ENCODE measurements around the gene CARD10.
A peak's percentile ranks its signal among the peaks of the same experiment; 100 is the strongest.
"Not testable (repeated sequence)": the region's sequence is repeated elsewhere in the genome, so short reads cannot be mapped to it uniquely, and the experiment has no call there.

CARD10 gene

GRCh38 chr22:37555029-37555428, 35.8 kb upstream of the CARD10 start:
- no peak for DNase-seq

DNA sequence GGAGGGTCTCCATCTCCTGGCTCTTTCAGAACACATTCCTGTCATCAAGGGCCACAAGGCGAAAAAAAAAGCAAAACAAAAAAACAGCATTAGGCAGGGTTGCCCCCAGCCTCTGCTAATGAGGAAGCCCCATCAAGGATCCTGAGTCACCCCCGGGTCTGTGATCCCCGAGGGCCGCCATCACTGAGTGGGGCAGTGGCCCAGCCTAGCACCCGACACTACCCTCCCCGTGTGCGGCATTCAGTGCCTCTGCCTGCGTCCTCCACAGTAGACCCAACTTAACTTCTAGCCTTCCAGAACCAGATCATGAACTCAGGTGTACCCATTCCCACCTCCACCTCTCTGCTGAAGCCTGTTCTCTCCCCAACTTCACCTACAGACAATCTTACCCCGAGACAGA, 34.5 kb upstream of the CARD10 start:
- no peak for DNase-seq

GRCh38 chr22:37552524-37553163, 33.4 kb upstream of the CARD10 start:
- DNase-seq, result no peak

- no peak for DNase-seq
Observed at GRCh38 chr22:37551981-37552380, 32.8 kb upstream of the CARD10 start.

DNA sequence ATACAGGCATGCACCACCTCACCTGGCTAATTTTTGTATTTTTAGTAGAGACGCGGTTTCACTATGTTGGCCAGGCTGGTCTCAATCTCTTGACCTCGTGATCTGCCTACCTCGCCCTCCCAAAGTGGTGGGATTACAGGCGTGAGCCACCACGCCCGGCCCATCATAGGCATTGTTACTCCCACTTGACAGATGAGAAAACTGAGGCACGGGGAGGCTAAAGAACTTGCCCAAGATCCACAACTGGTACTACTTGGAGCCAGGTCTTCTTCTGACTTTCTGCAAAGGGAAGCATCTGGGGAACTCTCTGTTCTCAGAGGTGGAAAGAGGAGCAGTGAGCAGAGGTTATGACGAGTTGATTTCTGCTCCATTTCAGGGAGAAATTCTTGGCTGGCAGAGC, 31.7 kb upstream of the CARD10 start:
- not testable (repeated sequence) for DNase-seq

GRCh38 chr22:37549704-37550059, 30.5 kb upstream of the CARD10 start:
- DNase-seq, result no peak

GRCh38 chr22:37547251-37547741, 28.1 kb upstream of the CARD10 start:
- no peak for DNase-seq

GRCh38 chr22:37546437-37547250, 27.4 kb upstream of the CARD10 start:
- no peak for DNase-seq

GRCh38 chr22:37545703-37546436, 26.7 kb upstream of the CARD10 start:
- DNase-seq, result no peak

- DNase-seq, result peak; percentile 76
Observed at GRCh38 chr22:37544955-37545702, 25.9 kb upstream of the CARD10 start.

DNA sequence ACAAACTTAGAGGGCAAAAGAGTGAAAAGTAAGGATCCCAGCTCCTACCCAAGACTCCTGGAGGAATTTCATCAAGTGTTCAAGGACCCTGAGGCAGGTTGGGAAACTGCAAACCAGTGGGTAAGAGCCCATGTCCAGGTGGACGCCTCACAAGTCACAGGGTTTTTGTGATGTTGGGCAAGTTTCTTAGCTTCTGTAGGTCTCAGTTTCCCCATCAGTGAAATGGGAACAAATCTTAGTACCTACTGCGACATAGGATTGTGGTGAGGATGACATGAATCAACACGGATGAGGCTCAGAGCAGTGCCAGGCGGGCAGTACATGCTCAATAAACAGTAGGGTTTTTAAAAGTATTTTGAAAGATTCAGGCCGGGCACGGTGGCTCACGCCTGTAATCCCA, 23.7 kb upstream of the CARD10 start:
- no peak for DNase-seq

DNA sequence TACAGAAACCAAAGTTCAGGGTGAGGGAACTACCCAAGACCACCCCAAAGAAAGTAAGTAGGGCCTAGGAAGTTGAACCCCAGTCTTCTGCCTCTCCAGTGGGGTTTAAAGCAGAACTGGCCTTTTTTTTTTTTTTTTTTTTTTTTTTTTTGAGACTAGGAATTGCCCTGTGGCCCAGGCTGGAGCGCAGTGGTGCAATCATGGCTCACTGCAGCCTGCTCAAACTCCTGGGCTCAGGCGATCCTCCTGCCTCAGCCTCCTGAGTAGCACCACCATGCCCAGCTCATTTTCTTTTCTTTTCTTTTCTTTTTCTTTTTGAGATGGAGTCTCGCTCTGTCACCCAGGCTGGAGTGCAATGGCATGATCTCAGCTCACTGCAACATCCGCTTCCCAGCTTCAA, 23.2 kb upstream of the CARD10 start:
- not testable (repeated sequence) for DNase-seq

DNA sequence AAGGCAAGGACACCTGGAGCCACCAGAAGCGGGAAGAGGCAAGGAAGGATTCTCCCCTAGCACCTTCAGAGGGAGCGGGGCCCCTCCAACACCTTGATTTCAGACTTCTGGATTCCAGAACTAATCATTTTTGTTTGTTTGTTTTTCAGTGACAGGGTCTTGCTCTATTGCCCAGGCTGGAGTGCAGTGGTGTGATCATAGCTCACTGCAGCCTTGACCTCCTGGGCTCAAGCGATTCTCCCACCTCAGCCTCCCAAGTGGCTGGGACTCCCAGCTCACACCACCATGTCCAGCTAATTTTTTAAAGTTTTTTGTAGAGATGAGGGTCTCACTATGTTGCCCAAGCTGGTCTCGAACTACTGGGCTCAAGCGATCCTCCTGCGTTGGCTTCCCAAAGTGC, 20.6 kb upstream of the CARD10 start:
- not testable (repeated sequence) for DNase-seq

GRCh38 chr22:37538590-37539357, 19.6 kb upstream of the CARD10 start:
- peak; percentile 97 for DNase-seq

DNA sequence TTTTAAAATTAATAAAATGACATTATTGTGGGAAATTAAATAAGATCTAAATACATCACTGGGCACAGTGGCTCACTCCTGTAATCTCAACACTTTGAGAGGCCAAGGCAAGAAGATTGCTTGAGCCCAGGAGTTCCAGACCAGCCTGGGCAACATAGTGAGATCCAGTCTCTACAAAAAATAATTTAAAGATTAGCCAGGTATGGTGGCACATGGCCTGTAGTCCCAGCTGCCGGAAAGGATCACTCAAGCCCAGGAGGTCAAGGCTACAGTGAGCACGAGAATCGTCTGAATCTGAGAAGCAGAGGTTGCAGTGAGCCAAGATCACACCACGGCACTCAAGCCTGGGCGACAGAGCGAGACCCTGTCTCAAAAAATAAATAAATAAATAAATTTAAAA, 15.9 kb upstream of the CARD10 start:
- DNase-seq, result no peak

DNA sequence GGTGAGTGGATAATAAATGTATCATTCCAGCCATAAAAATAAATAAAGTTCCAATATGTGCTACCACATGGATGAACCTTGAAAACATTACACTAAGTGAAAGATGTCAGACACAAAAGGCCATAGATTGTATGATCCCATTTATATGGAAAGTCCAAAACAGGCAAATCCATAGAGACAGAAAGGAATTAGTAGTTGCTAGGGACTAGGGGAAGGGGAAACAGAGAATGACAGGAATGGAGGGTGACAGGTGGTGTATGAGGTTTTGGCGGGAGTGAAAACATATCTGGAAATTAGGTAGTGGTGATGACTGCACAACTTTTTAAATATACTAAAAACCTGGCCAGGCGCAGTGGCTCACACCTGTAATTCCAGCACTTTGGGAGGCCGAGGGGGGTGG, 15.2 kb upstream of the CARD10 start:
- no peak for DNase-seq

GRCh38 chr22:37533995-37534394, 14.8 kb upstream of the CARD10 start:
- DNase-seq, result peak; percentile 55

DNA sequence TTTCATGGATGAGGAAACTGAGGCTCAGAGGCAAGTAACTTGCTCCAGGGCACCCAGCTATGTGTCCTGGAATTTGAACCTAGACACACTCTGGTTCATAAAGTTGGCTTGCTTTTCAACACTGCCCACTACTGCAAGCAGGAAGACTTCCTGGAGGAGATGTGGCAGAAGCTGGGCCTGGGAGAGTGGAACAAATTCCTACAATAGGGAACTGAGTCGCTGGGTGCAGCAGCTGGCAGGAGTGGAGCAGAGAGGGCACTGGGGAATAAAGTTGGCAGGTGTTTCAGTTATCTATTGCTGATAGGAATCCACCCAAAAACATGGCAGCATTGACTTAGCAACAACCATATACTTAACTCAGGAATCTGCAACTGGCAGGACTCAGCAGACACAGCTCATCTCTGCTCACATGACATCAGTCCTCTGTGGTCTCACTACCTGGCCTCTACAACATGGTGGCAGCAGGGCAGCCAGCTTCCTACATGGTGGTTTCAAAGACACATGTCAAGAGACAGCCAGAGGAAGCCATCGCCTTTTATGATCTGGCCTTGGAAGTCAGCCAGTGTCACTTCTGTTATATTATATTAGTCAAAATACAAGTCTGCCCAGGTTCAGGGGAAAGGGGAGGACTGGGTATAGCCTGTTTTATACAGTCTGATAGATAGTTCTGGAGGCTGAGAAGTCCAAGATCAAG, 10.6 kb upstream of the CARD10 start:
- DNase-seq, result peak; percentile 28

- not testable (repeated sequence) for DNase-seq
Observed at GRCh38 chr22:37527952-37528351, 8.7 kb upstream of the CARD10 start.

GRCh38 chr22:37527081-37527752, 8.0 kb upstream of the CARD10 start:
- not testable (repeated sequence) for DNase-seq

GRCh38 chr22:37526376-37526775, 7.2 kb upstream of the CARD10 start:
- no peak for DNase-seq

All from activated CD4-positive, alpha-beta T cell treated with anti-CD3 and anti-CD28 coated beads, Interleukin-10, Interleukin-2, amounts not matched to agents 100 ng/mL and 50 ng/mL, durations not matched to agents 16 hours and 8 hours (primary cell).